K562 (cell line): Measurements from ENCODE around the gene TULP1. TPM values are rescaled to one million over a fixed set of nuclear protein-coding genes. Genes with fewer than 3 reads are reported as not detected.

Experiments
- ADNP ChIP-seq: fragments of 200-800 bp; sonication (Bioruptor generic); IDR thresholded peaks from 2 replicates; pipeline ENCODE4 v1.6.1; 2016; ENCODE audit warnings: missing genetic modification characterization, missing compliant biosample characterization
- ARNT ChIP-seq, 2 experiments: fragments of 450-650 bp; IDR thresholded peaks; 2 replicates each; pipeline ENCODE4 v1.6.1; 2016; ENCODE audit warnings: mild to moderate bottlenecking in 1 of 2
- CGGBP1 ChIP-seq: fragments of 250-450 bp; sonication (Bioruptor Pico); IDR thresholded peaks from 2 replicates; pipeline ENCODE4 v1.9.0; 2021; ENCODE audit warnings: mild to moderate bottlenecking
- ESRRA ChIP-seq: fragments of 450-650 bp; IDR thresholded peaks from 2 replicates; pipeline ENCODE4 v1.6.1; 2014; ENCODE audit warnings: low read depth, mild to moderate bottlenecking, moderate library complexity, borderline replicate concordance
- GTF2A2 ChIP-seq: IDR thresholded peaks from 2 replicates; pipeline ENCODE4 v1.6.1; 2016; ENCODE audit warnings: mild to moderate bottlenecking, missing genetic modification characterization, missing compliant biosample characterization
- HDAC3 ChIP-seq: fragments of 450-650 bp; IDR thresholded peaks from 2 replicates; pipeline ENCODE4 v1.6.1; 2018; ENCODE audit warnings: borderline replicate concordance, mild to moderate bottlenecking, moderate library complexity; ENCODE audit not compliant: partially characterized antibody
- HNRNPH1 ChIP-seq: fragments of 200-400 bp; formaldehyde crosslinking; optimal IDR thresholded peaks from 2 replicates; pipeline ENCODE3; 2017; ENCODE audit warnings: low read depth, mild to moderate bottlenecking, low read length, moderate library complexity
- MCM5 ChIP-seq: fragments of 450-650 bp; IDR thresholded peaks from 2 replicates; pipeline ENCODE4 v1.6.1; 2016; ENCODE audit warnings: low read depth
- PTTG1 ChIP-seq: fragments of 450-650 bp; IDR thresholded peaks from 2 replicates; pipeline ENCODE4 v1.6.1; 2016; ENCODE audit warnings: low read depth, mild to moderate bottlenecking, missing genetic modification characterization, missing compliant biosample characterization
- RBM39 ChIP-seq: fragments of 200-400 bp; formaldehyde crosslinking; optimal IDR thresholded peaks from 2 replicates; pipeline ENCODE3; 2018; ENCODE audit warnings: low read depth, low read length
- RUNX1 ChIP-seq: sonication (generic); IDR thresholded peaks from 2 replicates; pipeline ENCODE4 v1.6.1; 2016; ENCODE audit warnings: antibody characterized with exemption, low read depth
- SP2 ChIP-seq: IDR thresholded peaks from 2 replicates; pipeline ENCODE4 v1.6.1; 2011; ENCODE audit warnings: mild to moderate bottlenecking, low read depth, low read length, moderate library complexity; ENCODE audit not compliant: poor library complexity, severe bottlenecking; ENCODE audit errors: extremely low read depth
- SRF ChIP-seq, 2 experiments: fragments of 250-450, 450-650 bp in 1 of 2; sonication (Bioruptor Pico) in 1 of 2; sonication (generic) in 1 of 2; formaldehyde crosslinking; IDR thresholded peaks; 2 replicates each; pipeline versions ENCODE4 v1.5.0 to v1.5.1; 2020 to 2022; ENCODE audit warnings: mild to moderate bottlenecking in 1 of 2, missing genetic modification reagents in 1 of 2
- THRAP3 ChIP-seq: fragments of 450-650 bp; IDR thresholded peaks from 2 replicates; pipeline ENCODE4 v1.6.1; 2016; ENCODE audit warnings: mild to moderate bottlenecking, inconsistent platforms, borderline replicate concordance
- TRIM28 ChIP-seq: fragments of 450-650 bp; IDR thresholded peaks from 2 replicates; pipeline ENCODE4 v1.6.1; 2017
- ZBTB5 ChIP-seq: fragments of 450-650 bp; IDR thresholded peaks from 2 replicates; pipeline ENCODE4 v1.6.1; 2017; ENCODE audit warnings: antibody characterized with exemption
- ZNF224 ChIP-seq: sonication (generic); formaldehyde crosslinking; IDR thresholded peaks from 2 replicates; pipeline ENCODE4 v1.8.0; 2022; ENCODE audit warnings: mild to moderate bottlenecking, missing genetic modification reagents
- ZNF282 ChIP-seq: sonication (generic); formaldehyde crosslinking; IDR thresholded peaks from 2 replicates; pipeline ENCODE4 v1.8.1; 2023; ENCODE audit warnings: missing genetic modification reagents
- ZNF583 ChIP-seq: fragments of 250-450 bp; sonication (Bioruptor Pico); IDR thresholded peaks from 2 replicates; pipeline ENCODE4 v1.4.0; 2020
- ZNF717 ChIP-seq: fragments of 250-450 bp; sonication (Bioruptor Pico); IDR thresholded peaks from 2 replicates; pipeline ENCODE4 v1.5.0; 2021
- polyA plus RNA-seq, 8 experiments: library from polyadenylated mRNA; depleted of rRNA in 4 of 8; stranded (reverse) in 5 of 8; unstranded in 3 of 8; fragments of >200 nt; fragmentation: Nextera tagmentation in 2 of 8; fragmentation: Illumina TruSeq in 1 of 8; extraction: Ambion mirVana in 2 of 8; extraction: Trizol in 1 of 8; gene quantifications; 2 replicates each; pipeline versions ENCODE4 v1.2.1 to v1.2.3, GENCODE V29; 2011 to 2014; ENCODE audit warnings: inconsistent platforms in 1 of 8, missing spikeins in 1 of 8
- total RNA-seq, 7 experiments: library from RNA; depleted of rRNA in 6 of 7; stranded (reverse); fragments of >200 nt in 6 of 7; fragmentation: Illumina TruSeq in 2 of 7; extraction: Trizol in 2 of 7; gene quantifications; 2 replicates each; pipeline versions ENCODE4 v1.2.1 to v1.2.3, GENCODE V29; 2011 to 2021; ENCODE audit warnings: low replicate concordance in 1 of 7
- TF ChIP-seq, protein P1 (sequence below), 2 experiments: fragments of 450-650 bp; IDR thresholded peaks; 2 replicates each; pipeline ENCODE4 v1.6.1; 2016
- TF ChIP-seq, protein P2 (sequence below): fragments of 450-650 bp; IDR thresholded peaks from 2 replicates; pipeline ENCODE4 v1.6.1; 2018; ENCODE audit warnings: mild to moderate bottlenecking, low read depth; ENCODE audit not compliant: partially characterized antibody

TULP1 gene
- total and polyA plus RNA-seq, 9 of the 15 experiments (the other 6 are each of a cell fraction or from before 2014, with no cell fraction given): 0.06 to 0.17 (median 0.09) TPM; not detected in 6

- TF ChIP-seq ESRRA: peak; percentile 84
- no peak for TF ChIP-seq RUNX1
- TF ChIP-seq, protein P1, sequence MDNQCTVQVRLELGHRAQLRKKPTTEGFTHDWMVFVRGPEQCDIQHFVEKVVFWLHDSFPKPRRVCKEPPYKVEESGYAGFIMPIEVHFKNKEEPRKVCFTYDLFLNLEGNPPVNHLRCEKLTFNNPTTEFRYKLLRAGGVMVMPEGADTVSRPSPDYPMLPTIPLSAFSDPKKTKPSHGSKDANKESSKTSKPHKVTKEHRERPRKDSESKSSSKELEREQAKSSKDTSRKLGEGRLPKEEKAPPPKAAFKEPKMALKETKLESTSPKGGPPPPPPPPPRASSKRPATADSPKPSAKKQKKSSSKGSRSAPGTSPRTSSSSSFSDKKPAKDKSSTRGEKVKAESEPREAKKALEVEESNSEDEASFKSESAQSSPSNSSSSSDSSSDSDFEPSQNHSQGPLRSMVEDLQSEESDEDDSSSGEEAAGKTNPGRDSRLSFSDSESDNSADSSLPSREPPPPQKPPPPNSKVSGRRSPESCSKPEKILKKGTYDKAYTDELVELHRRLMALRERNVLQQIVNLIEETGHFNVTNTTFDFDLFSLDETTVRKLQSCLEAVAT (IDR thresholded peaks at IDR 0.05): 0 out of 4 replicates have a peak, but pooled peaks of 1 of the 2 experiments have one; percentile 49
- no peak for TF ChIP-seq MCM5
- TF ChIP-seq, protein P2, sequence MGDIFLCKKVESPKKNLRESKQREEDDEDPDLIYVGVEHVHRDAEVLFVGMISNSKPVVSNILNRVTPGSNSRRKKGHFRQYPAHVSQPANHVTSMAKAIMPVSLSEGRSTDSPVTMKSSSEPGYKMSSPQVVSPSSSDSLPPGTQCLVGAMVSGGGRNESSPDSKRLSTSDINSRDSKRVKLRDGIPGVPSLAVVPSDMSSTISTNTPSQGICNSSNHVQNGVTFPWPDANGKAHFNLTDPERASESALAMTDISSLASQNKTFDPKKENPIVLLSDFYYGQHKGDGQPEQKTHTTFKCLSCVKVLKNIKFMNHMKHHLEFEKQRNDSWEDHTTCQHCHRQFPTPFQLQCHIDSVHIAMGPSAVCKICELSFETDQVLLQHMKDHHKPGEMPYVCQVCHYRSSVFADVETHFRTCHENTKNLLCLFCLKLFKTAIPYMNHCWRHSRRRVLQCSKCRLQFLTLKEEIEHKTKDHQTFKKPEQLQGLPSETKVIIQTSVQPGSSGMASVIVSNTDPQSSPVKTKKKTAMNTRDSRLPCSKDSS: peak; percentile 95
- TF ChIP-seq HNRNPH1: no peak
- no peak for TF ChIP-seq ZNF282 (CRISPR knock-in tag)
- TF ChIP-seq SRF (CRISPR knock-in tag; IDR thresholded peaks at IDR 0.05): no peak
- TF ChIP-seq ZNF583 (CRISPR knock-in tag): no peak
- no peak for TF ChIP-seq RBM39
- no peak for TF ChIP-seq THRAP3
- no peak for TF ChIP-seq ZNF717 (CRISPR knock-in tag)
- TF ChIP-seq HDAC3: no peak
- no peak for TF ChIP-seq GTF2A2
- TF ChIP-seq ZBTB5: no peak
- no peak for TF ChIP-seq SP2
- no peak for TF ChIP-seq PTTG1 (tag)
- TF ChIP-seq CGGBP1 (CRISPR knock-in tag): no peak
- TF ChIP-seq TRIM28: peak; percentile 96
- 0 out of 4 replicates have a peak, but pooled peaks of 1 of the 2 experiments have one; percentile 25 for TF ChIP-seq ARNT (IDR thresholded peaks at IDR 0.05)
- TF ChIP-seq ADNP: no peak
- TF ChIP-seq ZNF224 (CRISPR knock-in tag): no peak
- TF ChIP-seq, all 486 proteins: peak for 12
Observed at GRCh38 chr6:35550437-35550836, 37.7 kb upstream of the TULP1 start (continued).
